ENCODE results near the gene TRIP13.
A peak's percentile ranks its signal among the peaks of the same experiment; 100 is the strongest.

The TRIP13 gene

DNA sequence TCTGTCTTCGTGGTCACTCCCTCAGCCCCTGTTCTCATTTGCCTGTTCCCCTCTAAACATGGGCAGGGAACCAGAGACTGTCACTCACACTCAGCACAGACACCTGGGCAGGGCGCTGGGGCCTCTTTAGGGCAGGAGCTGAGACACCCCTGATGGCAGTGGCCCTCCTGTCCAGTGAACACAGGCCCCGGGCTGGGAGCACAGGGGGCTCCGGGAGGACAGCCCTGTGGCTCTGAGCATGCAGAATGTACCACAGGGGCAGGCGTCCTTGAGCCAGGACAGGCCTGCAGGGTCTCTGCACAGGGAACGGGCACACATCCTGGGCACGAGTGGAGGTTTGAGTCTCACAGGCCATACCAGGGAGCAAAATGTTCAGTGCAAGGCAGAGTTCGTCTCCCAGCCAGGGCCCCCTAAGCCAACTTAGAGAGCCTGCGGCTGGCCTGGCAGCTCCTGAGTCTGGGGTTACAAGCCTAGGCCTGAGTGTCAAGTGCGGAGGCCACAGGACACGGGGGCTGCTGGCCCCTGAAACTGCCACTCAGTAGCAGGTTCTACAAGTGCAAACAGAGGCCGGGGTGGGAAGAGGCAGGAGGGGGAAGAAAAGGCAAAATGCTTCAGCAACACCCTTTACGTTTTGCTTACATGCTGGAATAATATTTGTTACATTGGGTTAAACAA lies 60.0 kb downstream of the TRIP13 start:
- H3K27ac ChIP-seq = no peak overlapping the region
- TF ChIP-seq, protein P1, sequence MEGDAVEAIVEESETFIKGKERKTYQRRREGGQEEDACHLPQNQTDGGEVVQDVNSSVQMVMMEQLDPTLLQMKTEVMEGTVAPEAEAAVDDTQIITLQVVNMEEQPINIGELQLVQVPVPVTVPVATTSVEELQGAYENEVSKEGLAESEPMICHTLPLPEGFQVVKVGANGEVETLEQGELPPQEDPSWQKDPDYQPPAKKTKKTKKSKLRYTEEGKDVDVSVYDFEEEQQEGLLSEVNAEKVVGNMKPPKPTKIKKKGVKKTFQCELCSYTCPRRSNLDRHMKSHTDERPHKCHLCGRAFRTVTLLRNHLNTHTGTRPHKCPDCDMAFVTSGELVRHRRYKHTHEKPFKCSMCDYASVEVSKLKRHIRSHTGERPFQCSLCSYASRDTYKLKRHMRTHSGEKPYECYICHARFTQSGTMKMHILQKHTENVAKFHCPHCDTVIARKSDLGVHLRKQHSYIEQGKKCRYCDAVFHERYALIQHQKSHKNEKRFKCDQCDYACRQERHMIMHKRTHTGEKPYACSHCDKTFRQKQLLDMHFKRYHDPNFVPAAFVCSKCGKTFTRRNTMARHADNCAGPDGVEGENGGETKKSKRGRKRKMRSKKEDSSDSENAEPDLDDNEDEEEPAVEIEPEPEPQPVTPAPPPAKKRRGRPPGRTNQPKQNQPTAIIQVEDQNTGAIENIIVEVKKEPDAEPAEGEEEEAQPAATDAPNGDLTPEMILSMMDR (conservative IDR thresholded peaks at IDR 0.05) = no peak

DNA sequence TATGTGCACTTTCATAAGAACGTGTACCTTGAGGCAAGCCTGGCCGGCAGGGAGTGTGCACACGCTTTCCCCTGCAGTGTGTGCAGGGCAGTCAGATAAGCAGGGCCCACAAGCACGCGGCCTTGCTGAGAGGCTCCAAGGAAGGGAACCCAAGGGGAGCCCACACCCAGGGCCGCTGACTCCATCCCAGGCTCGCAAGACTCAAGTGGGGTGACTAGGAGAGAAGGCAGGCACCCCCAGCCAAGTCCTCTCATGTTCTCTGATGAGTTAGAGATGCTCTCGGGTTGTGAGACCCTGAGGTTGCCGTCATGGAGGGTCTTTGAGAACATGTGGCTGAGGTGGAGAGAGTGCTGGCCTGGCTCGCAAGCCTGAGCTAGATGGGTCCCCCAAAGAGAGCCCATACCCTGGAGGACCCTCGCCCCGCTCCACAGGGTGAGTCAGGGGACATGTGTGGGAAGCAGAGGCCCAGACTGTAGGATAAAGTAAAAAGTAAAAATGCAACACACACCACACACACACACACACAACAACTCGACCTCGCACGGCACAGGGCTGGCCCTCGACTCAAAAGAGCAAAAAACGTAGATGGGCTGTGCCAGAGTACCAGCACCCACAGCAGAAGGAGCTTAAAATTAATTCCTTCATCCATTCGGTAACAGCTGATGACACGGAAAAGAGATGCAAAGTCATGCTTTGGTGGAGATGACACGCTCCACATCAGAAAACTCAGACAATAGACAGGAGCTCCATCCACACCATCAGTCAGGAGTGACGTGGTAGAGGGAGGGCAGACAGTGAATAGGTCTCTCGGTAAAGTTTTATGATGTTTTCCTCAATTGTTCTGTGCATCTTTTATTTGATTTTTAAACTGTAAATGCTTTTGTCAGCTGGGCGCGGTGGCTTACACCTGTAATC lies 61.1 kb downstream of the TRIP13 start:
- no peak overlapping the region for H3K27ac ChIP-seq
- TF ChIP-seq, protein P1 (conservative IDR thresholded peaks at IDR 0.05) = no peak

DNA sequence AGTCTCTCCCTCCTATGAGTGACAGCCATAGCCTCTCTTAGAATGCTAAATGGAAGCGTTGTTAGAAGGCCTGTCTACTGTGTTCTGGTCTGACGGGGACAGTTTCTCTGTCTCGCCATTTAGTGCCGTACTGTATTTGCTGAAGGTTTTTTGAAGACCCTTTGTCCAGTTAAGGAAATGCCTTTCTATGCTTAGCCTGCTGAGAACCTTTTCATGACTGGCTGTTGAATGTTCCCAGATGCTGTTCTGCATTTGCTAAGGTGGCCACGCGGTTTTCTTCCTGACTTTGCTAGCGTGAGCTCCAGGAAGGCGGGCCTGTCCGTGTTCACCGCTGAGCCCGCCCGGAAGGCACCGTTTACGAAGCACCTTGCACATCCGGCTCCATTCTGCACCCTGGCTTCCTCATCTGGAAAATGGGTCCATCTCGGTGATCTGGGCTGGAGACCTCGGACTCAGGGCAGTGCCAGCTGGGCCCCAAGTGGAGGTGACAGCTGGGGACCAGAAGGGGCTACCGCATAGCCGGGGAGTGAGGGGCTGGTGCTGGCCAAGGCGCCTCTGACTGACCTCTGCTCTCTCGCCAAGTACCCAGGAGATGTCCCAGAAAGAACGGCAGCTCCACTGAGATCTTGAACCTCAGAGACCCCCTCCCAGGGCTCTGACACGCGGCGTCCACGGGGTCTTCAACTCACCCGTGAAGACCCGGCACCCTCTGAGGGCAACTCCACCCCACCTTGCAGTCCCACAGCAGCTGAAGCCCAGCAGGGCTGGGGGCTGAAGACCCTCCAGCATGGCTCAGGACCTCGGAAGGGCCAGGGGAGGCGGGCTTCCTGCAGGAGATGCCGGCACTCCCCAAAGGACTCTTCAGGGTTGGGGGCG lies 63.4 kb downstream of the TRIP13 start:
- TF ChIP-seq, protein P1 (conservative IDR thresholded peaks at IDR 0.05) = no peak
- H3K27ac ChIP-seq = no peak overlapping the region

DNA sequence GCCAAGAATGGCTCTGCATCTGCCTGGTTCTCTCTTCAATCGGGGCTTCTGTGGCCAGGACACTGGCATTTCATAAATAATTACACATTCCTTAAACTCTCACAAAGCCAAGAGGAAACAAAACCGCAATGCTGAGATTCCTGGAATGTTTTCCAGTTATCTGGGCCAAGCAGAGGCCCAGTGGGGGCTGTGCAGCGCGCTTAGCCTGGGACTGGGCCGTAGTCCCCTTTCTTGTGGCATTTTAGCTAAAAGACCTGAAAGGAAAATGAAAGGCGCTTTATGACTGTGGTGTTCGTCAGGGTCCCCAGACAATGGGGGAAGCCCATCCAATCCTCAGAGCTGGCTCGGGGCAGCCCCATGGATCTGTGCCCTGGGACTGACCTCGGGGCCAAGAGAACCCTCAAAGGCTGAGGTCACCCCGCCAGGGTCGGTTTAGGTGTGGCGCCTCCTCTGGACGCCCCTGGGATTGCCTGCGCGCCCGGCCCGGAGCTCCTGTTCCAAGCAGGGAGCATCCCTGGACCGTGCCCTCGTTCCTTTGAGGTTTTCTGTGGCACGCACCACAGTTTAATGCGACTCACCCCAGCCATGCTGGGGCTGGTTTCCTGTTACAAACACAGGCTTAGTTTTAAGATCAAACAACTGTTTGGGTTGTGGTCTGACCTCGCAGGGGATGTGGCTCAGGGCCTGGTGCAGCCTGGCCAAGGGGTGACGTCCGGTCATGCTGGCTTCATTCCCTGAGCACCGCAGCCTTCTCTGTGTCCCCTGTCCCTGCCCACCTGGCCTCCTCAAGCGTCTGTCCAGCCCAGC lies 64.5 kb downstream of the TRIP13 start:
- TF ChIP-seq, protein P1 (conservative IDR thresholded peaks at IDR 0.05) = no peak
- H3K27ac ChIP-seq = no peak overlapping the region

DNA sequence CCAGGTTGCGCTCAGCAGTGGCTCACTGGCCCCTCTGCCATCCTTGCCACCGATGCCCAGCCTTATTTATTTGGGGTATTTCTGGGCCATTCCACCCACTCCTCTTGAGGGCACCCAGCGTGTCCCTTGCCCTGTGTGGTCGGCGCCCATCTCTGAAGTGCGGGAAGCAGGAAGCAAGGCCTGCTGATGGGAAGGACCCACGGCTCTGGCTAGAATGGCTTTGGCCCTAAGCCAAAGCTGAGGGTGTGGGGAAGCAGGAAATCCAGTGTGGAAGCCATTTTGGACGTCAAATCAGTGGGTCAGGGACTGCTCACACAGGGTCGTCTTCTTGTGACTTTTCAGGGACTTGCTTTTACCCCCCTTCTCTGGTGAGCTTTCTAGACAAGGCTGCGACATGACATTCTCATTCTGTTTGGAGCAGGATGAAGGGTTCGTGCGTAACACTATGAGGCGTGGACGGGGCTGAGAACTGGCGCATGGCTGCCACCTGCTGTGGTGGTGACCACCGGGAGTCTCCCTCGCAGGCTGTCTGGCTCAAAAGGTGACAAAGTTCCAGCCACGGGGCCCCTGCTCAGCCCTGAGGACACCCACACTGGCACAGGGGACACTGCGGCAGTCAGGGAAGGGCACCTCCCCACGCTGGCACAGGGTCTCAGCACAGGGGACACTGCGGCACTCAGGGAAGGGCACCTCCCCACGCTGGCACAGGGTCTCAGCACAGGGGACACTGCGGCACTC lies 65.2 kb downstream of the TRIP13 start:
- H3K27ac ChIP-seq = peak overlapping the region; percentile 51; the same call in 1 of the 2 replicates
- TF ChIP-seq, protein P1 (conservative IDR thresholded peaks at IDR 0.05) = no peak
